Measurements from ENCODE around the gene STPG1. TPM values are rescaled to one million over a fixed set of nuclear protein-coding genes. Genes with fewer than 3 reads are reported as not detected.

The STPG1 gene
- total and polyA plus RNA-seq, 2 of the 13 experiments (the other 11 are each of a cell fraction or from before 2014, with no cell fraction given): 3.4 to 4.3 TPM

GRCh38 chr1:24452922-24453485, 39.4 kb upstream of the STPG1 start:
- Histone ChIP-seq H3K27me3 (ENCODE audit: control insufficient read depth in 1 of 2, insufficient read depth in 2 of 2, low read length in 2 of 2) (no peaks in the 10 kb centered on the region), H2AFZ (ENCODE audit: low read length) (no peak overlapping the region), H3K36me3 (replicated peaks in 1 of 2; ENCODE audit: control insufficient read depth in 1 of 2, insufficient read depth in 2 of 2, low read length in 2 of 2) (peaks cover 0 to 13% of the 10 kb centered on the region in 2 experiments; a peak in 3 of 5 replicates), H3K4me2 (ENCODE audit: low read depth, low read length) (no peak overlapping the region), H3K4me1 (ENCODE audit: insufficient read depth, low read length) (no peaks in the 10 kb centered on the region), H3K79me2 (ENCODE audit: insufficient read depth, low read length) (no peaks in the 10 kb centered on the region), H3K4me3 (replicated peaks in 1 of 3; ENCODE audit: insufficient read depth in 1 of 3, low read depth in 2 of 3, low read length in 3 of 3) (no peak overlapping the region), H4K20me1 (ENCODE audit: insufficient read depth, low read length) (no peaks in the 10 kb centered on the region), H3K27ac (ENCODE audit: extremely low read length, insufficient read depth, low read length) (no peak overlapping the region), H3K9ac (ENCODE audit: insufficient read depth, low read depth, low read length) (no peak overlapping the region), H3K9me3 (ENCODE audit: low read length) (no peaks in the 10 kb centered on the region)
- no peak for DNase-seq (ENCODE audit: low spot score)
- WGBS (ENCODE audit: low lambda C conversion rate): 90% methylated on average over 8 of the region's 8 CpGs
- no TSS peak for BruUV-seq (replicated peaks)
- intact Hi-C loops (cut with micrococcal nuclease; ENCODE audit: unreplicated experiment) (no loop called here), in situ Hi-C loops (cut with HindIII; ENCODE audit: extremely low pct_ligation_motif_present, low pct_unique_long_range_greater_than_20kb) (no loop called here)
- no peak for ATAC-seq
- CTCF ChIA-PET (ENCODE audit: low intra/inter-chr PET ratio, low total read pairs): no interaction called here
- POLR2A ChIA-PET: interaction anchor here (0.8 kb wide), 1 partner anchor 33 kb away, joined by 4 read pairs; no protein-coding TSS in a partner anchor
- FAIRE-seq: no peak
- TF ChIP-seq ZNF205 (CRISPR knock-in tag; IDR thresholded peaks at IDR 0.05): no peak
- TF ChIP-seq ZFP37 (CRISPR knock-in tag; IDR thresholded peaks at IDR 0.05; ENCODE audit: borderline replicate concordance): no peak
- TF ChIP-seq MEIS2 (CRISPR knock-in tag; IDR thresholded peaks at IDR 0.05): no peak
- no peak for TF ChIP-seq KIAA2018 (CRISPR knock-in tag; IDR thresholded peaks at IDR 0.05; ENCODE audit: borderline replicate concordance)
- TF ChIP-seq MTF2 (CRISPR knock-in tag; IDR thresholded peaks at IDR 0.05; ENCODE audit: borderline replicate concordance): no peak
- no peak for TF ChIP-seq REPIN1 (CRISPR knock-in tag; IDR thresholded peaks at IDR 0.05; ENCODE audit: borderline replicate concordance, low read depth)
- TF ChIP-seq CBX1 (IDR thresholded peaks at IDR 0.05; ENCODE audit: low read depth): no peak
- TF ChIP-seq ZNF335 (CRISPR knock-in tag; IDR thresholded peaks at IDR 0.05): no peak
- TF ChIP-seq PREB (CRISPR knock-in tag; IDR thresholded peaks at IDR 0.05): no peak
- TF ChIP-seq ZHX1 (CRISPR knock-in tag; IDR thresholded peaks at IDR 0.05; ENCODE audit: low read depth): no peak
- no peak for TF ChIP-seq ZNF776 (CRISPR knock-in tag; IDR thresholded peaks at IDR 0.05)
- no peak for TF ChIP-seq ZNF431 (CRISPR knock-in tag; IDR thresholded peaks at IDR 0.05; ENCODE audit: borderline replicate concordance, low read depth)
- TF ChIP-seq MBNL3 (CRISPR knock-in tag; conservative IDR thresholded peaks at IDR 0.05): no peak

Measured in HepG2 (cell line).